Measurements from ENCODE around the gene SCML1.

The SCML1 gene

DNA sequence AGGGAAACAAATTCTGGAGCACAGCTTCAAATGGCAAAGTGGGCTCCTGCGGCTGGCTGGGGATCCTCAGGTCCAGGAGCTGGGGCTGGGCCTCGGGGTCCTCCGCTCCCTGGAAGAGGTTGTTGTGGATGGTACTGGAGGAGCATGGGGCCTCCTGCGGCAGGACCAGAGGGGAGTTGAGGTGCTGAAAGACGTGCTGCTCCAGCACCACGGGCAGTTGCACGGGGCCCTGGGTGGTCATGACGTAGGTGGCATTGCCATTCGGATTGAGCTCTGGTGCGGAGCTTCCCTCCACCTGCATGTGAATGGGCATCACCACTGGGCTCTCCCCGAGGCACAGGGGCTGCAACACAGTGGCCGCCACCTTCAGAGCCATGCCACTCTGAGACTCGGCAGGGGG, 64.1 kb downstream of the SCML1 start:
- no peak for DNase-seq

DNA sequence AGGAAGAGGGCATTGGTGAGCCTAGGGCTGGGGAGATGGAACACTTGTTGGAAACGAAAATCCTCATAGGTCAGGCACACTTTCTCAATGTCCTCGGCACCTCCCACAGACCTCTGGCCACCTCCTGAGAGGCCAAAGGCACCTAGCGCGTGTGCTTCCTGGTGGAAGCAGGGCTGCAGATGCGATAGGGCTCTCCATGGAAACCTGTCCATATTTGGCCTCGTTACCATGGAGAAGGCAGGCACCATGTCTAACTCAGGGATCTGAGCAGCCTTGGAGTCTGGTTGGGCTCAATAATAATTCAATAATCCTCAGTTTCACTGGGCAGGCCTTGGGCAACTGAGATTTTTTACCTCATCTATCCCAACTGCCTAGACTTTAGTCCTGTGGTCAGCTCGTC, 65.5 kb downstream of the SCML1 start:
- no peak for DNase-seq

DNA sequence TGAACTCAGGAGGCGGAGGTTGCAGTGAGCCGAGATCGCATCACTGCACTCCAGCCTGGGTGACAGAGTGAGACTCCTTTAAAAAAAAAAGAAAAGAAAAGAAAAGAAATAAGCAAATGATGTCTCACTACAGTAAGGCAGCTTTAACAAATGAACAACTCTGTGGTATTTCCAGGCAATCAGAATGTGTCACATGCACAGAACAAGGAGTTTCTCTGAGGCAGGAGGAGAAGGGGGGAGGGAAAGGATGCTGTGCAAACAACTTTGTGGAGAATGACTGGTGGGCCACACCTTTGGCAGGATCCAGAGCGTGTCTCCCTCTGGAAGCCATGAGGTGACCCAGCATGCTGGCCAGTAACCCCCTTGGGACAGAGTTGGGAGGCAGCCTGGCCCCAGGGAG, 66.2 kb downstream of the SCML1 start:
- DNase-seq = no peak

Data from activated CD4-positive, alpha-beta T cell treated with anti-CD3 and anti-CD28 coated beads, Interleukin-2, Interleukin-6, amounts not matched to agents 100 ng/mL and 50 ng/mL, durations not matched to agents 16 hours and 8 hours (primary cell).